A549 (cell line): Measurements from ENCODE around the gene RARG. TPM values are rescaled to one million over a fixed set of nuclear protein-coding genes. Genes with fewer than 3 reads are reported as not detected.

Experiments used
- ATAC-seq, 2 experiments: fragments of 200-7000 bp in 1 of 2; fragments of >200 bp in 1 of 2; cut with Nextera tagmentation in 1 of 2; cut with Tn5 transposase in 1 of 2; 3 replicates each; pipeline versions ENCODE4 v1.8.0 to v1.9.1; 2018 to 2020; ENCODE audit warnings: mild to moderate bottlenecking in 1 of 2, moderate library complexity in 1 of 2
- CTCF ChIA-PET: fragments of 300-600 bp; sonication (Branson Sonifier 250); formaldehyde crosslinking; extraction: SDS; loops from one replicate; lab custom pipeline; 2021; ENCODE audit warnings: antibody characterized with exemption, inconsistent platforms; lab: Yijun Ruan, JAX
- POLR2A ChIA-PET: fragments of 350-600 bp; formaldehyde crosslinking; extraction: SDS; loops from one replicate; lab custom pipeline; 2021; ENCODE audit warnings: antibody characterized with exemption, inconsistent platforms; lab: Yijun Ruan, JAX
- DNase-seq, 2 experiments: peaks; one replicate each; pipeline versions ENCODE4 v3.0.0 to v3.0.0-alpha.2; 2011 to 2016; ENCODE audit warnings: low read depth in 1 of 2, low spot score in 1 of 2
- FAIRE-seq: peaks from 2 replicates; lab custom pipeline; 2011; peaks lifted over from hg19 to GRCh38; lab: Jason Lieb, UNC
- H3K27ac ChIP-seq, 2 experiments: fragments of >200 bp; sonication (Bioruptor Twin); formaldehyde crosslinking; 3 replicates each; pipeline ENCODE4 v1.5.1; 2016 to 2017
- H3K4me1 ChIP-seq: fragments of >200 bp; sonication (Bioruptor Twin); formaldehyde crosslinking; 3 replicates; pipeline ENCODE4 v1.6.1; 2016
- H3K4me2 ChIP-seq: fragments of >200 bp; sonication (Bioruptor Twin); formaldehyde crosslinking; 3 replicates; pipeline ENCODE4 v1.6.1; 2016
- H3K4me3 ChIP-seq: fragments of >200 bp; sonication (Bioruptor Twin); formaldehyde crosslinking; 3 replicates; pipeline ENCODE4 v1.5.1; 2016
- H3K9me3 ChIP-seq: fragments of >200 bp; sonication (Bioruptor Twin); formaldehyde crosslinking; 3 replicates; pipeline ENCODE4 v1.6.1; 2016
- CEBPB ChIP-seq, 2 experiments: fragments of >200 bp in 1 of 2; sonication (Bioruptor Twin) in 1 of 2; formaldehyde crosslinking in 1 of 2; IDR thresholded peaks; 2 replicates each; pipeline ENCODE4 v1.6.1; 2012 to 2016
- CHD4 ChIP-seq: fragments of 200-600 bp; sonication (generic); IDR thresholded peaks from 2 replicates; pipeline ENCODE4 v1.6.1; 2016; ENCODE audit warnings: antibody characterized with exemption, mild to moderate bottlenecking, borderline replicate concordance
- CTCF ChIP-seq: fragments of >200 bp; sonication (Bioruptor Twin); formaldehyde crosslinking; IDR thresholded peaks from 3 replicates; pipeline ENCODE4 v1.5.1; 2016
- EHF ChIP-seq: fragments of 250-450 bp; sonication (Bioruptor Pico); IDR thresholded peaks from 2 replicates; pipeline ENCODE4 v1.5.0; 2020; ENCODE audit warnings: mild to moderate bottlenecking
- FOSL2 ChIP-seq, 2 experiments: fragments of 450-650 bp in 1 of 2; fragments of >200 bp in 1 of 2; sonication (Bioruptor Twin) in 1 of 2; formaldehyde crosslinking; IDR thresholded peaks; 2 replicates each; pipeline versions ENCODE4 v1.5.0 to v1.6.1; 2016 to 2020; ENCODE audit warnings: mild to moderate bottlenecking in 1 of 2, moderate library complexity in 1 of 2
- HEYL ChIP-seq: fragments of 250-450 bp; sonication (Bioruptor Pico); IDR thresholded peaks from 2 replicates; pipeline ENCODE4 v1.8.0; 2021; ENCODE audit warnings: mild to moderate bottlenecking, moderate library complexity
- HOXB5 ChIP-seq: fragments of 250-450 bp; sonication (Bioruptor Pico); IDR thresholded peaks from 2 replicates; pipeline ENCODE4 v1.5.0; 2020; ENCODE audit warnings: mild to moderate bottlenecking, moderate library complexity
- JUN ChIP-seq, 2 experiments: fragments of >200 bp; sonication (Bioruptor Twin); formaldehyde crosslinking; IDR thresholded peaks; 2 replicates in 1 of 2; 3 replicates in 1 of 2; pipeline ENCODE4 v1.6.1; 2016 to 2017
- MAZ ChIP-seq: fragments of 150-350 bp; IDR thresholded peaks from 2 replicates; pipeline ENCODE4 v1.6.1; 2014; ENCODE audit warnings: antibody characterized with exemption, low read depth, low read length, borderline replicate concordance
- MYC ChIP-seq: IDR thresholded peaks from 2 replicates; pipeline ENCODE4 v1.6.1; 2012; ENCODE audit warnings: mild to moderate bottlenecking, inconsistent platforms, low read length, improper control_type of control experiment, borderline replicate concordance
- PBX3 ChIP-seq: IDR thresholded peaks from 2 replicates; pipeline ENCODE4 v1.6.1; 2012
- POLR2AphosphoS2 ChIP-seq: conservative IDR thresholded peaks from 2 replicates; pipeline ENCODE4 v1.6.1; 2012; ENCODE audit warnings: low read length, improper control_type of control experiment, inconsistent platforms
- RAD21 ChIP-seq, 2 experiments: fragments of >200 bp in 1 of 2; sonication (Bioruptor Twin) in 1 of 2; formaldehyde crosslinking in 1 of 2; IDR thresholded peaks in 1 of 2; conservative IDR thresholded peaks in 1 of 2; 2 replicates in 1 of 2; 3 replicates in 1 of 2; pipeline ENCODE4 v1.6.1; 2012 to 2018; ENCODE audit warnings: inconsistent platforms in 1 of 2
- RARB ChIP-seq: fragments of 250-450 bp; sonication (Bioruptor Pico); IDR thresholded peaks from 2 replicates; pipeline ENCODE4 v1.8.0; 2021; ENCODE audit warnings: mild to moderate bottlenecking, moderate library complexity
- RCOR1 ChIP-seq: fragments of 150-350 bp; IDR thresholded peaks from 2 replicates; pipeline ENCODE4 v1.6.1; 2014; ENCODE audit warnings: antibody characterized with exemption, low read length, low read depth
- SMC3 ChIP-seq: fragments of >200 bp; sonication (Bioruptor Twin); formaldehyde crosslinking; IDR thresholded peaks from 3 replicates; pipeline ENCODE4 v1.6.1; 2018; ENCODE audit warnings: inconsistent platforms
- SREBF2 ChIP-seq: fragments of 450-650 bp; IDR thresholded peaks from 2 replicates; pipeline ENCODE4 v1.6.1; 2014; ENCODE audit warnings: mild to moderate bottlenecking, moderate library complexity
- ZC3H11A ChIP-seq: fragments of 450-650 bp; IDR thresholded peaks from 2 replicates; pipeline ENCODE4 v1.6.1; 2014; ENCODE audit warnings: antibody characterized with exemption, mild to moderate bottlenecking
- WGBS: methylation state at CpG from one replicate; pipeline ENCODE4 v1.1.6; 2017; ENCODE audit errors: missing lambda C conversion rate; 5-methylcytosine and 5-hydroxymethylcytosine counted together
- polyA plus RNA-seq, 4 experiments: library from polyadenylated mRNA; depleted of rRNA in 3 of 4; stranded (reverse); fragments of >200 nt; fragmentation: RNase III in 1 of 4; extraction: RNeasy Plus Mini Kit Qiagen cat#74134 plus additional on column Dnase treatment in 1 of 4; gene quantifications; 2 replicates in 3 of 4; 3 replicates in 1 of 4; pipeline ENCODE4 v1.2.3, GENCODE V29; 2011 to 2017
- TF ChIP-seq, protein P1 (sequence below): fragments of >200 bp; sonication (Bioruptor Twin); formaldehyde crosslinking; IDR thresholded peaks from 2 replicates; pipeline ENCODE4 v1.6.1; 2016

The RARG gene
- polyA plus RNA-seq, 2 of the 4 experiments (the other 2 are of a cell fraction), result 15.6 to 17.2 TPM

DNA sequence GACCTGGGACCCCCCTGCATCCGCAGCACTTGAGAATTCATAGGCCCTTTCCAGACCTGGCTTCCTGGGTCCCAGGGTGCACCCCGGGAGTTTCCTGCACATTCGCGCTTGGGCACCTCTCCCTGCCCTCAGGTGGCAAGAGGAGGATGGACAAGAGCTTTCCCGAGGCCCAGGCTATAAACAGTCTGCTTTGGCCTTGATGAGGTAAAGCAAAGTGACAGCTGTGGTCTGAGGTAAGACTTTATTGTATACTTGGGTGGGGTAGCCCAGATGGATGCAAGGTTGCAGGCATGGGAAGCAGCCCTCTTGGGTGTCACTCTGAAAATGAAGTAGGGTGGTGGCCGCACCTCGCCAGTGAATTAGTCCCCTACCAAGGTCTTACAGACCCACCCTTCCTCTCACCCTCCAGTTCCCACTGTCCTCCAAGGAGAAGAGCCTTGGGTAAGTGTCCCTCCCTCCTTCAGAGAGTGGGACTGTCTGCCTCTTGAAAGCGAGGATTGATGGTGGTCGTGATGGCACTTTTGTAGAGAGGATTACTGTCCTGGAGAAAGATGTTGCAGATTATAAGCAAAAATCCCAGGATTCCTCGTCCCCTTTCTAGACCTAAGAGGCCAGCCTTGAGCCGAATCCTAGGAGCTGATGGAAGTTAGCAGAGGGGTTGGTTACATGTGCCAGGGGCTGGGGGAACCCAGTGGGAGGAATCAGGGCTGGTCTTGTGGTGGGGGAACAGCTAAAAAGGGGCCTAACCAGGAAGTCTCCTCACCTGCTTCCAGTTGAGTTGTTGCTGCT lies 40.7 kb downstream of the RARG start:
- no peak overlapping the region for H3K27ac ChIP-seq
- ATAC-seq, result no peak
- TF ChIP-seq RCOR1 (no peak), JUN (IDR thresholded peaks at IDR 0.05) (no peak), RARB (no peak), CHD4 (no peak), MAZ (no peak), HEYL (no peak), FOSL2 (IDR thresholded peaks at IDR 0.05) (no peak), FOSL2 (CRISPR knock-in tag; IDR thresholded peaks at IDR 0.05) (no peak)
- TF ChIP-seq, all 56 proteins: peak for 0
- Histone ChIP-seq H3K9me3 (no peaks in the 10 kb centered on the region), H3K4me1 (peaks cover 20% of the 10 kb centered on the region; the same call in 2 of the 3 replicates), H3K4me3 (no peak overlapping the region), H3K4me2 (no peak overlapping the region)
- CTCF ChIA-PET, result interaction anchor here (1.4 to 36.2 kb wide), 7 partner anchors 7 to 124 kb away, joined by 3 to 646 read pairs (median 52); partner anchors contain the start of genes CSAD, ITGB7 and ZNF740
- 94% methylated on average over 11 of the region's 11 CpGs for WGBS
- DNase-seq (no peak), FAIRE-seq (no peak)
- POLR2A ChIA-PET, result interaction anchor here (5.4 kb wide), 1 partner anchor 10 kb away, joined by 33 read pairs; the partner anchor contains the start of genes CSAD and ZNF740

DNA sequence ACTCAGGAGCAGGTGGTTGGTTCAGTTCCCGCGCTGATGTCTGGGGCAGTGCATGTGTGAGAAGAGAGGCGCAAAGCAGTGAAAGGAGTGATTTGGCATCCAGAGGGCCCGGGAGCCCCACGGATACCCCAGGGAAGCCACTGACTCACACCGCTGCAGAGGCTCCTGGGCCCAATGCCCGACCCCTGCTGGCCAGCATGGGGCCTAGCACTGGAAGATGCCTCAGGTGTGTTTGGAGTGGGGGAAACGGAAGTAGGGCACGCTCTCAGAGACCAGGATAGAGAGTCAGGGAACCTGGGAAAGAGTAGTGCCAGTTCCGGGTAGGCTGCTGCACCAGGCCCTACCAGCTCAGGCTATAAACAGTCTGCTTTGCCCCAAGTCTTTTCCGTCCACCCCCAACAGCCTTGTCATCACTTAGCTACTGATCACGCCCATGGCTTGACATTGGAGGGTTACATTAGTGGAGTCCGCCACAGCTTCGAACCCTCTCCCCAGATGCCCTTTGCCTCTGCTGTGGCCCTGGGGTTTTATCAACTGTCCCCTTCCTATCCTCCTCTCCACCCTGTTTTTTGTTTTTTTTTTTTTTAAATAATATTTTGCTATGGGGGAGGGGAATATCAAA lies 41.8 kb downstream of the RARG start:
- ATAC-seq (peak; percentile 87 to 90), FAIRE-seq (peak; percentile 54), DNase-seq (peak; percentile 73 to 87)
- no peak overlapping the region for H3K4me3 ChIP-seq
- ChIA-PET CTCF (interaction anchor here (0.6 to 36.2 kb wide), 18 partner anchors 8 to 146 kb away, joined by 3 to 646 read pairs (median 3); partner anchors contain the start of genes CSAD, ITGB7 and ZNF740), POLR2A (interaction anchor here (0.9 to 5.4 kb wide), 2 partner anchors 9 to 31 kb away, joined by 4 to 33 read pairs; partner anchors contain the start of genes CSAD and ZNF740)
- H3K27ac ChIP-seq, result peak overlapping the region; percentile 33 to 44; a peak in 3 of 6 replicates
- 40% methylated on average over 14 of the region's 14 CpGs for WGBS
- H3K4me2 ChIP-seq, result peak overlapping the region; percentile 31; the same call in 1 of the 3 replicates
- H3K9me3 ChIP-seq, result no peaks in the 10 kb centered on the region
- peak; percentile 78 for TF ChIP-seq CTCF
- TF ChIP-seq RCOR1, result no peak
- peak; percentile 65 to 66; a peak in 4 of 5 replicates for TF ChIP-seq RAD21 (conservative IDR thresholded peaks at IDR 0.05 in 1 of 2, IDR thresholded peaks at IDR 0.05 in 1 of 2)
- no peak for TF ChIP-seq FOSL2 (IDR thresholded peaks at IDR 0.05)
- peak; percentile 70; the same call in 1 of the 2 replicates for TF ChIP-seq FOSL2 (CRISPR knock-in tag; IDR thresholded peaks at IDR 0.05)
- TF ChIP-seq CEBPB (IDR thresholded peaks at IDR 0.05), result no peak
- TF ChIP-seq POLR2AphosphoS2, result 0 out of 2 replicates have a peak, but pooled peaks have one; percentile 74
- TF ChIP-seq PBX3, result 0 out of 2 replicates have a peak, but pooled peaks have one; percentile 51
- peak; percentile 82 for TF ChIP-seq SMC3
- TF ChIP-seq MAZ, result no peak
- peaks cover 15% of the 10 kb centered on the region; the same call in 2 of the 3 replicates for H3K4me1 ChIP-seq

DNA sequence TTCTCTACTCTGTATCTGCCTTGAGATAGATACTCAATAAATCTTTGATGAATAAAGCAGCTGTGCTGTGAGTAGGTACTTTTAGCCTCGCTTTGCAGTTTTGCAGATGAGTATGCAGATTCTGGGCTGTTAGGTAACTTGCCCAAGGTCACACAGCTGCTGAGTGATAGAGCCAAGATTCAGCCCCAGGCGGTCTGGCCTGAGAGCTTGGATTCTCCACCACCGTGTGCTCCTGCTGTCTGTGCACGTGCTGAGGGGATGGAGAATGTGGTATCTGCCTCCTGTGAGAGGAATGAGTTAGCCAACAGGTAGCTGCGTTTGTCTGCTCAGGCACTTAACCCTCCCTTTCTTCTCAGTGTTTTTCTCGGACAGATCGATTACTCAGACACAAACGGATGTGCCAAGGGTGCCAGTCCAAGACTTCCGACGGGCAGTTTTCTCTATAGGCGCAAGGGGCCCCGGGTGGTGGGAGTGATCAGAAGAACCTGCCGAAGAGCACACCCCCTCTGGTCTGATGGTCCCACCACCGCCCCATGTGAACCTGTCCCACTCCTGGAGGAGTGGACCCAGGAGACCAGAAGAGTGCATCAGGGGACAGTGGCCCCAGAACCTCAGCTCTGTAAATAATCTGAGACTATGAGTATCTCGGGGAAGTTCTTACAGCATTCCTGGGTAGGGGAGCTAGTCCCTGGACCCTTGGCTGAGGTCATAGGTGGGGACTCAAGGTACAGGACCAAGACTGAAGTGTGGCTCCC lies 44.7 kb downstream of the RARG start:
- POLR2A ChIA-PET, result interaction anchor here (1.3 kb wide), 1 partner anchor 10 kb away, joined by 3 read pairs; no protein-coding TSS in a partner anchor
- CTCF ChIA-PET, result interaction anchor here (0.8 to 36.2 kb wide), 9 partner anchors 6 to 148 kb away, joined by 3 to 646 read pairs (median 41); partner anchors contain the start of genes CSAD, ITGB7 and ZNF740
- TF ChIP-seq EHF, result no peak
- TF ChIP-seq, protein P1, sequence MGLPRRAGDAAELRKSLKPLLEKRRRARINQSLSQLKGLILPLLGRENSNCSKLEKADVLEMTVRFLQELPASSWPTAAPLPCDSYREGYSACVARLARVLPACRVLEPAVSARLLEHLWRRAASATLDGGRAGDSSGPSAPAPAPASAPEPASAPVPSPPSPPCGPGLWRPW, result no peak
- no peak for TF ChIP-seq HOXB5
- TF ChIP-seq MYC, result no peak
- TF ChIP-seq SREBF2, result no peak
- no peak for TF ChIP-seq ZC3H11A
- no peak for TF ChIP-seq HEYL
- WGBS, result 90% methylated on average over 15 of the region's 15 CpGs
- no peak for ATAC-seq
- no peak for DNase-seq
- Histone ChIP-seq H3K4me2 (no peak overlapping the region), H3K4me3 (no peak overlapping the region), H3K27ac (no peak overlapping the region), H3K9me3 (no peaks in the 10 kb centered on the region), H3K4me1 (peaks cover 22% of the 10 kb centered on the region)
- FAIRE-seq, result no peak
